NK-92 (cell line): Measurements from ENCODE around the gene CASQ1.

Source experiments
- DNase-seq: peaks from one replicate; lab custom pipeline; 2025; ENCODE audit not compliant: unreplicated experiment; lab: John Stamatoyannopoulos, UW

CASQ1 gene

GRCh38 chr1:160204526-160205241, 14.3 kb downstream of the CASQ1 start:
- DNase-seq = no peak

- no peak for DNase-seq
Observed at GRCh38 chr1:160205242-160206035, 15.1 kb downstream of the CASQ1 start, which contains the start of gene PEA15. Gene PEA15 (plus strand): TSS chr1:160205384. CDS start chr1:160211545, 6,161 bp downstream.

GRCh38 chr1:160206036-160206389, 15.6 kb downstream of the CASQ1 start:
- DNase-seq = no peak

- DNase-seq = no peak
Observed at GRCh38 chr1:160206421-160207117, 16.2 kb downstream of the CASQ1 start.

GRCh38 chr1:160207118-160207650, 16.8 kb downstream of the CASQ1 start:
- DNase-seq = no peak

- DNase-seq = no peak
Observed at GRCh38 chr1:160207771-160208556, 17.6 kb downstream of the CASQ1 start.

- no peak for DNase-seq
Observed at GRCh38 chr1:160208557-160209320, 18.4 kb downstream of the CASQ1 start.

GRCh38 chr1:160209321-160210046, 19.1 kb downstream of the CASQ1 start:
- no peak for DNase-seq

- DNase-seq = no peak
Observed at GRCh38 chr1:160210561-160210960, 20.2 kb downstream of the CASQ1 start.

- DNase-seq = no peak
Observed at GRCh38 chr1:160211046-160211790, 20.8 kb downstream of the CASQ1 start.

GRCh38 chr1:160214481-160215140, 24.2 kb downstream of the CASQ1 start:
- no peak for DNase-seq

GRCh38 chr1:160216301-160216700, 25.9 kb downstream of the CASQ1 start:
- no peak for DNase-seq

GRCh38 chr1:160217481-160218051, 27.2 kb downstream of the CASQ1 start:
- no peak for DNase-seq

GRCh38 chr1:160219062-160219929, 28.9 kb downstream of the CASQ1 start:
- DNase-seq = no peak

GRCh38 chr1:160220301-160220700, 29.9 kb downstream of the CASQ1 start:
- no peak for DNase-seq

- DNase-seq = no peak
Observed at GRCh38 chr1:160221089-160221488, 30.7 kb downstream of the CASQ1 start.

GRCh38 chr1:160222546-160222945, 32.2 kb downstream of the CASQ1 start:
- no peak for DNase-seq
